CD4-positive, alpha-beta T cell (primary cell): ENCODE results near the gene CADM1. TPM values are rescaled to one million over a fixed set of nuclear protein-coding genes. Genes with fewer than 3 reads are reported as not detected.

Source experiments
- ATAC-seq: fragments of 200-7000 bp; cut with Tn5 transposase; one replicate; pipeline ENCODE4 v1.10.0; 2022; ENCODE audit warnings: mild to moderate bottlenecking; ENCODE audit not compliant: poor library complexity
- CTCF ChIA-PET: fragments of 350-600 bp; sonication (Branson Sonifier 250); formaldehyde crosslinking; loops from one replicate; lab custom pipeline; 2021; ENCODE audit warnings: antibody characterized with exemption, inconsistent platforms; lab: Charles Lee
- POLR2A ChIA-PET: fragments of 350-600 bp; sonication (Branson Sonifier 250); formaldehyde crosslinking; loops from one replicate; lab custom pipeline; 2021; ENCODE audit warnings: antibody characterized with exemption, inconsistent platforms; lab: Charles Lee
- DNase-seq, 14 experiments: peaks; one replicate each; pipeline ENCODE4 v3.0.0-alpha.2; 2013 to 2020; ENCODE audit warnings: mixed read lengths in 2 of 14
- H3K27ac ChIP-seq, 2 donors: one replicate each; pipeline versions ENCODE4 v1.5.1 to v1.7.0; 2013; ENCODE audit warnings: low read length in 2 of 2, low read depth in 1 of 2, mild to moderate bottlenecking in 1 of 2
- H3K27me3 ChIP-seq, 2 experiments: 1 replicate in 1 of 2; 2 replicates in 1 of 2; pipeline versions ENCODE4 v1.6.1 to v1.7.0; 2013; ENCODE audit warnings: low read length in 2 of 2, control low read depth in 1 of 2, mild to moderate bottlenecking in 1 of 2, moderate library complexity in 1 of 2; ENCODE audit not compliant: insufficient read depth in 2 of 2, control insufficient read depth in 1 of 2
- H3K36me3 ChIP-seq: one replicate; pipeline ENCODE4 v1.6.1; 2013; ENCODE audit warnings: low read length, control low read depth; ENCODE audit not compliant: insufficient read depth
- H3K4me1 ChIP-seq: one replicate; pipeline ENCODE4 v1.6.1; 2013; ENCODE audit warnings: low read length, control low read depth; ENCODE audit not compliant: insufficient read depth
- H3K4me3 ChIP-seq: one replicate; pipeline ENCODE4 v1.5.1; 2013; ENCODE audit warnings: mild to moderate bottlenecking, low read length, moderate library complexity
- H3K9me3 ChIP-seq, 2 experiments: 1 replicate in 1 of 2; 2 replicates in 1 of 2; pipeline versions ENCODE4 v1.6.1 to v1.7.0; 2013; ENCODE audit warnings: low read length in 2 of 2, mild to moderate bottlenecking in 2 of 2, control low read depth in 1 of 2, moderate library complexity in 1 of 2; ENCODE audit not compliant: control insufficient read depth in 1 of 2, insufficient read depth in 1 of 2
- H3K27ac Mint-ChIP-seq: one replicate; pipeline ENCODE4 v1.8.0; 2020; ENCODE audit warnings: mixed read lengths
- H3K27me3 Mint-ChIP-seq: one replicate; pipeline ENCODE4 v1.8.0; 2021; ENCODE audit warnings: mixed read lengths
- H3K36me3 Mint-ChIP-seq: one replicate; pipeline ENCODE4 v1.8.0; 2021; ENCODE audit warnings: low read depth, mixed read lengths
- H3K4me1 Mint-ChIP-seq: one replicate; pipeline ENCODE4 v1.8.0; 2021; ENCODE audit warnings: low read depth, mixed read lengths
- H3K4me3 Mint-ChIP-seq: one replicate; pipeline ENCODE4 v1.8.0; 2020; ENCODE audit warnings: mild to moderate bottlenecking, mixed read lengths
- H3K9me3 Mint-ChIP-seq: one replicate; pipeline ENCODE4 v1.8.0; 2020; ENCODE audit warnings: mixed read lengths
- CTCF ChIP-seq: fragments of 200-600 bp; IDR thresholded peaks from one replicate; pipeline ENCODE4 v1.8.0; 2022; ENCODE audit warnings: antibody characterized with exemption, mild to moderate bottlenecking
- intact Hi-C, 2 experiments: fragments of 100-400 bp; cut with DNase I in 1 of 2; cut with micrococcal nuclease in 1 of 2; formaldehyde crosslinking; loops; one replicate each; pipeline versions ENCODE4 v1.15.1 to v1.9.0; 2023 to 2025; cut with DNase I, micrococcal nuclease
- total RNA-seq, 174 experiments: library from RNA in 2 of 174; stranded (reverse) in 2 of 174; gene quantifications; one replicate each; pipeline ENCODE4 v1.2.3 and lab custom pipeline; 2021 to 2026

The CADM1 gene
- total RNA-seq, 2 experiments from 2014 or later: 1.1 to 1.4 TPM

GRCh38 chr11:115267238-115267781 lies 236.9 kb downstream of the CADM1 start:
- Mint-ChIP-seq H3K4me3 (no peak overlapping the region), H3K27me3 (peaks cover 16% of the 10 kb centered on the region), H3K4me1 (no peaks in the 10 kb centered on the region), H3K9me3 (no peaks in the 10 kb centered on the region), H3K36me3 (no peaks in the 10 kb centered on the region), H3K27ac (no peak overlapping the region)
- ATAC-seq: no peak
- no peak for TF ChIP-seq CTCF
- ChIA-PET CTCF (no interaction called here), POLR2A (no interaction called here)
- no peak for DNase-seq
- intact Hi-C loops: no loop called here
- no peaks in the 10 kb centered on the region for H3K36me3 ChIP-seq
- no peak overlapping the region for H3K27ac ChIP-seq
- no peaks in the 10 kb centered on the region for H3K27me3 ChIP-seq
- no peak overlapping the region for H3K4me3 ChIP-seq
- H3K9me3 ChIP-seq: peaks cover 0 to 3% of the 10 kb centered on the region in 2 experiments
- no peaks in the 10 kb centered on the region for H3K4me1 ChIP-seq

DNA sequence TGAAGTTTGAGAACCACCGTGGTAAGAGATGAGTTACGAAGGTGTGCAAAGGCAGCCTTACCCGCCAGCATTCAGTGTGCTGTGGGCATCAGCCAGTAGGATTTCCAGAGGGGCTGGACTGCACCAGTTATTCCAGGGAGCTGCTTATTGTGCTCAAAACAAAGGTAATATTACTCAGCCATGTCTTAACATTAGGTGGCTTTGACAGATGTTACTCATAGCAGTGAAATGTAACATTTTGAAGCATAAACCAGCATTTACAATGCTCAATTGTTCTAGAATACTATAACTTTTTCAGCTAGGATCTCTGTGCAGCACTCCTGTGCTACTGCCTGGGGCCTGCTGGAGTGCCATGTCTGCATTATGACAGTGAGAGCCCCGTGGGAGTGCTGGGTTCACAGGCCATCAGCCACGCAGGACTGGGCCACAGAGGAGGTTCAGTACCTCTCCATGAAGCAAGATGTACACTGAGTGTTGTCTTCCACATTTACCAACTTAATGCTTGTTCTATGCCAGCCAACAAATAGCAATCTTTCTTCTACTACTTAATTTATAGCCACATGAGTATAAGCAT lies 238.1 kb downstream of the CADM1 start:
- DNase-seq: no peak
- no peak for ATAC-seq
- no peak overlapping the region for H3K4me3 ChIP-seq
- peaks cover 0 to under 1% of the 10 kb centered on the region in 2 experiments for H3K9me3 ChIP-seq
- Mint-ChIP-seq H3K9me3 (no peaks in the 10 kb centered on the region), H3K4me1 (no peaks in the 10 kb centered on the region), H3K4me3 (no peak overlapping the region), H3K27me3 (peaks cover 9% of the 10 kb centered on the region), H3K27ac (no peak overlapping the region), H3K36me3 (no peaks in the 10 kb centered on the region)
- H3K27ac ChIP-seq: no peak overlapping the region
- intact Hi-C loops: no loop called here
- POLR2A ChIA-PET: no interaction called here
- CTCF ChIA-PET: no interaction called here
- no peaks in the 10 kb centered on the region for H3K4me1 ChIP-seq
- no peaks in the 10 kb centered on the region for H3K36me3 ChIP-seq
- no peak for TF ChIP-seq CTCF
- H3K27me3 ChIP-seq: no peaks in the 10 kb centered on the region

- H3K27me3 Mint-ChIP-seq: peaks cover 9% of the 10 kb centered on the region
- CTCF ChIA-PET: no interaction called here
- H3K36me3 Mint-ChIP-seq: no peaks in the 10 kb centered on the region
- Histone ChIP-seq H3K4me1 (no peaks in the 10 kb centered on the region), H3K36me3 (no peaks in the 10 kb centered on the region), H3K27ac (no peak overlapping the region), H3K9me3 (no peaks in the 10 kb centered on the region), H3K4me3 (no peak overlapping the region), H3K27me3 (no peaks in the 10 kb centered on the region)
- ATAC-seq (no peak), DNase-seq (no peak)
- no peak overlapping the region for H3K4me3 Mint-ChIP-seq
- no peaks in the 10 kb centered on the region for H3K9me3 Mint-ChIP-seq
- POLR2A ChIA-PET: no interaction called here
- no peak for TF ChIP-seq CTCF
- H3K27ac Mint-ChIP-seq: no peak overlapping the region
- intact Hi-C loops: no loop called here
- no peaks in the 10 kb centered on the region for H3K4me1 Mint-ChIP-seq
Observed at GRCh38 chr11:115263799-115264656, 240.2 kb downstream of the CADM1 start.
